ENCODE data around the gene TAS2R16.
"Not testable (repeated sequence)": the region's sequence is repeated elsewhere in the genome, so short reads cannot be mapped to it uniquely, and the experiment has no call there.

The TAS2R16 gene

DNA sequence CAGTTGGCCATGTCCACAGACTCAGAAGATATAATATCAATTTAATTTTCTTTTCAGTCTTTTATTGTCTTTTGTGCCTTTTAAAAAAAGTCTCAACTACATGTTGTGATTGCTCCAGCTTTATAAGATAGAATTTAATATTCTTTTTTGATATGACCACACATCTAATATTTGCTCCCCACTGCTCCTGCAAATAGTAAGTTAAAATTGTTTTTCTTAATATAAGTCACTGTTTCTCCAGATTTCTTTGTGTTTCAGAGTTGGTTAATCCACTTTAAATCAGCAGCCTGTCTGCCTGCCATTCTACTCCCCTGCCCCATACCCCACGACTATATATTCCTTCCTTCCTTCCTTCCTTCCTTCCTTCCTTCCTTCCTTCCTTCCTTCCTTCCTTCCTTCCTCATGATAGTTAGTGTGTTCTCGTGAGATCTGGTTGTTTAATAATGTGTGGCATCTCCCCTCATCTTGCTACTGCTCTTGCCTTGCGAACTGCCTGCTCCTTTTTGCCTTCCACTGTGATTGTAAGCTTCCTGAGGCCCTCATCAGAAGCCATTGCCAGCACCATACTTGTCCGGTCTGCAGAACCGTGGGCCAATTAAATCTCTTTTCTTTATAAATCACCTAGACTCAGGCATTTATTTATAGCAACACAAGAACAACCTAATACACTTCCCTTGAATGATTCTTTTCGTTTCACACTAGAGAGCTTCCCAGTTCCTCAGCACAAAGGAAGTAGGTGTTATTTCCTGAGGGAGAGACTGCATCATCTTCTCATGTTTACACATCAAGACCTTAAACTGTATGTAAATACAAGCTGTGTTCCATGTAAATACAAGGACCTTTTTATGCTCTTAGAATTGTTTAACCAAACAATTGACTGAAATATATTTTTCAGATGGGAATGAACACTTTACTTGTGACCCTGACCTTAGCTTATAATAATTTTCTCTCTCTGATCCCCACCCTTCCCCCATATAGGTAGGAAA is 24.5 kb downstream of the TAS2R16 start:
- peak; percentile 42 for DNase-seq

- DNase-seq: no peak
Measured at GRCh38 chr7:122968389-122968788, 27.1 kb downstream of the TAS2R16 start.

- peak; percentile 0 for DNase-seq
Measured at GRCh38 chr7:122965306-122965705, 30.2 kb downstream of the TAS2R16 start.

DNA sequence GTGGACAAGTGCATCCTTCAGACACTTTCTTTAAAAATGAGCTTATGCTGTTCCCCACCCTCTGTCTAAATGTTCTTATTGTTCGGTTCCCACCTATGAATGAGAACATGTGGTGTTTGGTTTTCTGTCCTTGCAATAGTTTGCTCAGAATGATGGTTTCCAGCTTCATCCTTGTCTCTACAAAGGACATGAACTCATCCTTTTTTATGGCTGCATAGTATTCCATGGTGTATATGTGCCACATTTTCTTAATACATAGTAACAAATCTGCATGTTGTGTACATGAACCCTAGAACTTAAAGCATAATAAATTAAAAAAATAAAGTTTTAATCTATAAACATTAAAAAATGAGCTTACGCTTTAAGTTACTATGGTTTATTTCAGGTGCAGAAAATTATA is 41.8 kb downstream of the TAS2R16 start:
- not testable (repeated sequence) for DNase-seq

- DNase-seq: no peak
Measured at GRCh38 chr7:122951006-122951405, 44.5 kb downstream of the TAS2R16 start.

DNA sequence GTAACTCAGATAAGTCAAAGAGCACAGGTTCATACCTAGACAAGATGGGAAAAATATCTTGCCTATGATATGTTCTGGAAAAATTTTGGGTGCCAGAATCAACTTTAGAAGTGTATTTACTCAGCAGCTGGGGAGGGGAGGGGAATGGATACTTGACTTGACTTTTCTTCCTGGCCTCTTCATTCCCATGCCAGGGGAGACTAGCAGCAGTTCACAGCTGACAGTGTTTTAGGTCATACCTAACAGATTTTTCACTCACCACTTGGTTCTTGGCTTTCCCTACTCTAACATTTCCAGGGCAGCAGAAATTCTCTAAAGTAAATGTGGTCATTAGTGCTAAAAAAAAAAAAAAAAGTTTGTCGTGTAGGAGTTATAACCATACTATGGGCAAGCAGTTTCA is 46.3 kb downstream of the TAS2R16 start:
- DNase-seq: no peak
